Measurements from ENCODE around the gene CLEC18B. TPM values are rescaled to one million over a fixed set of nuclear protein-coding genes. Genes with fewer than 3 reads are reported as not detected.

Gene CLEC18B
- total and polyA plus RNA-seq, 2 of the 4 experiments (the other 2 are of a cell fraction), result 0.17 TPM; not detected in 1

DNA sequence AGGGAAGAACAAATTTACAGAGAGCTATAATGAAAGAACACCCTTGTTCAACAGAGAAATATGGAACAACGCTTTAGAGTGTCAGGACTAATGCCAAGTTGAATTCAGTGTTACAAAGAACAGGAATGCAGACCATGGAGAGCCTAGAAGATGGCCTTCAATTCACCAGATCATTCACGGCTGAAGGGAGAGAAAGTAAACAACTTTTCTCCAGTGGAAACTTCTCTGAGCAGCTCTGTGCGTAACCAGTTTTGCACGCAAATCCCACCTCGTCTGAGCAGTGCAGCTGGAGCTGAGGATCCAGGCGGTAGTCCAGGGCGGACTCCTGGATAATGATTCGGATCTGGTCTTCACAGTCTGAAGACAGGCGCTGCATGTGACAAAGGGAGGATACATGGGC is 40.5 kb upstream of the CLEC18B start:
- TF ChIP-seq RCOR1 (IDR thresholded peaks at IDR 0.05; ENCODE audit: insufficient replicate concordance, low read length), result no peak
- no peak for TF ChIP-seq BHLHE40 (IDR thresholded peaks at IDR 0.05; ENCODE audit: low read depth, low read length)
- TF ChIP-seq CHD1 (IDR thresholded peaks at IDR 0.05; ENCODE audit: low read depth, low read length), result no peak
- TF ChIP-seq RFX5 (IDR thresholded peaks at IDR 0.05; ENCODE audit: low read depth, low read length), result no peak
- TF ChIP-seq MAFK (IDR thresholded peaks at IDR 0.05; ENCODE audit: low read depth, low read length), result no peak
- no peak overlapping the region for H2AK5ac ChIP-seq (ENCODE audit: low read depth, low read length)
- H3K27me3 ChIP-seq (ENCODE audit: control insufficient read depth, insufficient read depth, low read length), result no peaks in the 10 kb centered on the region
- 100% methylated on average over 1 of the region's 9 CpGs; no CpG with 5 or more reads in 1 of the 2 experiments for WGBS, 2 experiments (ENCODE audit: extremely low coverage in 2 of 2, insufficient read length in 1 of 2)
- H3K4me3 ChIP-seq (ENCODE audit: insufficient read depth, low read depth, low read length), result no peak overlapping the region
- H3K4ac ChIP-seq (ENCODE audit: low read depth, low read length), result no peak overlapping the region
- no peak overlapping the region for H2BK120ac ChIP-seq (ENCODE audit: low read depth, low read length)
- BruUV-seq (replicated peaks), result no TSS peak
- H3K79me1 ChIP-seq (ENCODE audit: low read depth in 1 of 2, low read length in 2 of 2), result peaks cover 0 to 7% of the 10 kb centered on the region in 2 experiments; a peak in 3 of 4 replicates
- H2AFZ ChIP-seq (replicated peaks; ENCODE audit: low read length, poor library complexity), result no peak overlapping the region
- H4K20me1 ChIP-seq (ENCODE audit: insufficient read depth, low read length), result no peaks in the 10 kb centered on the region
- H3K27ac ChIP-seq (ENCODE audit: insufficient read depth, low read length), result no peak overlapping the region
- ChIA-PET CTCF (no interaction called here), POLR2A (ENCODE audit: unreplicated experiment) (interaction anchor here (0.7 kb wide), 1 partner anchor 185 kb away, joined by 12 read pairs; no protein-coding TSS in a partner anchor)
- no peak overlapping the region for H2BK15ac ChIP-seq (ENCODE audit: low read depth, low read length)
- in situ Hi-C loops (cut with MboI; ENCODE audit: low sequenced_read_pairs) (no loop called here), dilution Hi-C loops (cut with HindIII; ENCODE audit: low sequenced_read_pairs, unreplicated experiment) (no loop called here), intact Hi-C loops (cut with micrococcal nuclease) (no loop called here)
- no peak overlapping the region for H2BK5ac ChIP-seq (ENCODE audit: low read depth, low read length, poor library complexity, severe bottlenecking)
- H3K23ac ChIP-seq (ENCODE audit: low read depth, low read length), result no peak overlapping the region
- no peak overlapping the region for H3K9ac ChIP-seq (ENCODE audit: low read depth, low read length)
- DNase-seq, result no peak
- no peaks in the 10 kb centered on the region for H3K9me3 ChIP-seq (ENCODE audit: control insufficient read depth, insufficient read depth, low read length)
- H4K8ac ChIP-seq (ENCODE audit: low read depth in 2 of 2, low read length in 2 of 2), result no peak overlapping the region
- no peak overlapping the region for H2AK9ac ChIP-seq (replicated peaks; ENCODE audit: low read depth, low read length, poor library complexity)
- no peak overlapping the region for H4K5ac ChIP-seq (ENCODE audit: low read depth, low read length)
- no peak overlapping the region for H4K91ac ChIP-seq (ENCODE audit: insufficient read depth, low read depth, low read length)
- H2BK20ac ChIP-seq (ENCODE audit: low read depth, low read length), result no peak overlapping the region
- no peaks in the 10 kb centered on the region for H3K4me1 ChIP-seq (ENCODE audit: control insufficient read depth, insufficient read depth, low read length)
- no peak overlapping the region for H3K14ac ChIP-seq (replicated peaks; ENCODE audit: low read depth, low read length)
- ATAC-seq (ENCODE audit: low read depth), result no peak
- no peak overlapping the region for H3K56ac ChIP-seq (ENCODE audit: extremely low read depth, insufficient read depth, low read length)
- peaks cover 47% of the 10 kb centered on the region for H3K36me3 ChIP-seq (ENCODE audit: control insufficient read depth, insufficient read depth, low read length)
- no peak overlapping the region for H3K4me2 ChIP-seq (ENCODE audit: low read depth, low read length)
- H3K18ac ChIP-seq (ENCODE audit: low read depth, low read length), result no peak overlapping the region
- H3K9me1 ChIP-seq (ENCODE audit: insufficient read depth, low read length), result no peaks in the 10 kb centered on the region; the same call in 1 of the 2 replicates

Data from IMR-90 (cell line).